ENCODE measurements around the gene UNC5CL.

Gene UNC5CL

DNA sequence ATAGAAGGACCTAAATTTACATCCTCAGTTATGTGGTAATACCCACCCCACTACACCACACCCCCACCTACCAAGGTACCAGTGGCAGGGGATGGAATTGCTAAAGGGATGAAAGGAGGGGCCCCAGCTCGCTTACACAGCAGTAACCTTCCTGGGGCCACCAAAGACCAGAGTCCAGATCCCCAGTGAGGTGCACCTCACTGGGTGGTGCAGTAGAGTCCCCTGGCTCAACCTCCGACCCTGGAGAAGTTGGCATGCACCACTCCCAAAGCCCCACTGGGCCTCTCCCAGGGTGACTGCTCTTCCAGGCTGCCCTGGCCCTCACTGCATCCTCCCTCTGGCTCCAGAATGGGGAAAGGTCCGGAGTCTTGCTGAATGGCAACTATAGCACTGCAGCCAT lies 816 bp downstream of the UNC5CL start:
- H3K9me3 ChIP-seq (ENCODE audit: insufficient read depth, low read length) = no peaks in the 10 kb centered on the region
- TF ChIP-seq SUZ12 (IDR thresholded peaks at IDR 0.05; ENCODE audit: extremely low read depth, insufficient read depth, insufficient read length) = no peak
- H3K36me3 ChIP-seq (ENCODE audit: insufficient read depth, insufficient read length, low read length) = no peaks in the 10 kb centered on the region
- no peaks in the 10 kb centered on the region for H3K27me3 ChIP-seq (ENCODE audit: insufficient read depth, insufficient read length)
- H3K4me3 ChIP-seq (ENCODE audit: insufficient read length, low read depth) = no peak overlapping the region
- no peak for DNase-seq (ENCODE audit: low read depth, low spot score)
- peaks cover 2% of the 10 kb centered on the region for H3K4me1 ChIP-seq (ENCODE audit: insufficient read depth, insufficient read length)
- no peak overlapping the region for H3K9ac ChIP-seq (ENCODE audit: insufficient read length, low read depth)

GRCh38 chr6:41037107-41037900 lies 1.7 kb downstream of the UNC5CL start:
- DNase-seq (ENCODE audit: low read depth, low spot score) = no peak
- H3K27me3 ChIP-seq (ENCODE audit: insufficient read depth, insufficient read length) = no peaks in the 10 kb centered on the region
- no peak overlapping the region for H3K9ac ChIP-seq (ENCODE audit: insufficient read length, low read depth)
- no peak overlapping the region for H3K4me3 ChIP-seq (ENCODE audit: insufficient read length, low read depth)
- TF ChIP-seq YY1 (IDR thresholded peaks at IDR 0.05; ENCODE audit: insufficient read depth, insufficient read length) = no peak
- TF ChIP-seq ZNF274 (IDR thresholded peaks at IDR 0.05; ENCODE audit: low read depth, low read length) = no peak
- TF ChIP-seq SUZ12 (IDR thresholded peaks at IDR 0.05; ENCODE audit: extremely low read depth, insufficient read depth, insufficient read length) = no peak
- H3K9me3 ChIP-seq (ENCODE audit: insufficient read depth, low read length) = no peaks in the 10 kb centered on the region
- H3K36me3 ChIP-seq (ENCODE audit: insufficient read depth, insufficient read length, low read length) = no peaks in the 10 kb centered on the region
- H3K4me1 ChIP-seq (ENCODE audit: insufficient read depth, insufficient read length) = peaks cover 2% of the 10 kb centered on the region

GRCh38 chr6:41036601-41037000 lies 2.4 kb downstream of the UNC5CL start:
- no peak overlapping the region for H3K9ac ChIP-seq (ENCODE audit: insufficient read length, low read depth)
- no peak for TF ChIP-seq SUZ12 (IDR thresholded peaks at IDR 0.05; ENCODE audit: extremely low read depth, insufficient read depth, insufficient read length)
- no peak for TF ChIP-seq YY1 (IDR thresholded peaks at IDR 0.05; ENCODE audit: insufficient read depth, insufficient read length)
- TF ChIP-seq ZNF274 (IDR thresholded peaks at IDR 0.05; ENCODE audit: low read depth, low read length) = no peak
- no peaks in the 10 kb centered on the region for H3K9me3 ChIP-seq (ENCODE audit: insufficient read depth, low read length)

DNA sequence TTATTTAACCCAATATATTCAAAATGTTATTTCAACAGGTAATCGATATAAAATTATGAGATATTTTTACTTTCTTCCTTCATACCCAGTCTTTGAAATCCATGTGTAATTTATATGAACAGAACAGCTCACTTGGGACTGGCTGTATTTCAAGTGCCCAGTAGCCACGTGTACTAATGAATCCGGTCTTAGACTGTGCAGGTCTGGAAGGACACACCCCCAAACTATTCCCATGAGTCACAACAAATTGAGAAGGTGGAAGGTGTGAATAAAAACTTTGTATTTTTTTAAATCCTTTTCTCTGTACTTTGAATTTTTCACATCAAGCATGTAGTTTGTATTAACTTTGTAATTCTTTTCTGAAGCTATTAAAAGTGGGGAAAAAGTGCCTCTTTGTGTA lies 2.8 kb downstream of the UNC5CL start:
- no peak overlapping the region for H3K9ac ChIP-seq (ENCODE audit: insufficient read length, low read depth)
- H3K9me3 ChIP-seq (ENCODE audit: insufficient read depth, low read length) = no peaks in the 10 kb centered on the region
- TF ChIP-seq ZNF274 (IDR thresholded peaks at IDR 0.05; ENCODE audit: low read depth, low read length) = no peak
- no peak for TF ChIP-seq SUZ12 (IDR thresholded peaks at IDR 0.05; ENCODE audit: extremely low read depth, insufficient read depth, insufficient read length)
- no peak for TF ChIP-seq YY1 (IDR thresholded peaks at IDR 0.05; ENCODE audit: insufficient read depth, insufficient read length)
- no peak for DNase-seq (ENCODE audit: low read depth, low spot score)
- H3K4me1 ChIP-seq (ENCODE audit: insufficient read depth, insufficient read length) = peaks cover 2% of the 10 kb centered on the region
- no peaks in the 10 kb centered on the region for H3K27me3 ChIP-seq (ENCODE audit: insufficient read depth, insufficient read length)
- H3K4me3 ChIP-seq (ENCODE audit: insufficient read length, low read depth) = no peak overlapping the region
- H3K36me3 ChIP-seq (ENCODE audit: insufficient read depth, insufficient read length, low read length) = no peaks in the 10 kb centered on the region

More at GRCh38 chr6:41036601-41037000, 2.4 kb downstream of the UNC5CL start:
- Histone ChIP-seq H3K4me3 (ENCODE audit: insufficient read length, low read depth) (no peak overlapping the region), H3K36me3 (ENCODE audit: insufficient read depth, insufficient read length, low read length) (no peaks in the 10 kb centered on the region), H3K27me3 (ENCODE audit: insufficient read depth, insufficient read length) (no peaks in the 10 kb centered on the region), H3K4me1 (ENCODE audit: insufficient read depth, insufficient read length) (peaks cover 2% of the 10 kb centered on the region)
- no peak for DNase-seq (ENCODE audit: low read depth, low spot score)

GRCh38 chr6:41033776-41034175 lies 5.2 kb downstream of the UNC5CL start:
- H3K9ac ChIP-seq (ENCODE audit: insufficient read length, low read depth) = no peak overlapping the region
- H3K4me1 ChIP-seq (ENCODE audit: insufficient read depth, insufficient read length) = no peaks in the 10 kb centered on the region
- no peaks in the 10 kb centered on the region for H3K36me3 ChIP-seq (ENCODE audit: insufficient read depth, insufficient read length, low read length)
- H3K4me3 ChIP-seq (ENCODE audit: insufficient read length, low read depth) = no peak overlapping the region
- H3K27me3 ChIP-seq (ENCODE audit: insufficient read depth, insufficient read length) = no peaks in the 10 kb centered on the region
- no peaks in the 10 kb centered on the region for H3K9me3 ChIP-seq (ENCODE audit: insufficient read depth, low read length)
- DNase-seq (ENCODE audit: low read depth, low spot score) = no peak
- TF ChIP-seq SUZ12 (IDR thresholded peaks at IDR 0.05; ENCODE audit: extremely low read depth, insufficient read depth, insufficient read length) (no peak), ZNF274 (IDR thresholded peaks at IDR 0.05; ENCODE audit: low read depth, low read length) (no peak), YY1 (IDR thresholded peaks at IDR 0.05; ENCODE audit: insufficient read depth, insufficient read length) (no peak)

DNA sequence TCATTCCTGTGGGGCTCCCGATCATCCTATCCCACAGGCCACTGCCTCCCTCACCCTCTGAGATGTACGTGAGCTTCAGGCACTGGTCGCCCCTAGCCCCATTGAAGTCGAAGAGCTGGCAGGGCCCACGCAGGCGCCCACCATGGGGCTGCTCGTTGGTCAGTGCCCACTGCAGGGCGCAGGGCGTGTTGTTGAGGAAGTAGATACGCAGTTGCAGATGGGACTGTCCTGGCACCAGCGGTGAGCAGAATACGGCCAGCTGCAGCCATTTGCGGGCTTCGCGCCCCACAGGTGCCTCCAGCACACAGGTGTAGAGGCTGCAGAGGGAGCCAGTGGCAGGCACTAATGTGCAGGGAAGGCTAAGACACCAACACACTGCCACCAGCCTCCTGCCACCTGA lies 6.2 kb downstream of the UNC5CL start:
- no peak overlapping the region for H3K4me3 ChIP-seq (ENCODE audit: insufficient read length, low read depth)
- H3K9ac ChIP-seq (ENCODE audit: insufficient read length, low read depth) = no peak overlapping the region
- TF ChIP-seq ZNF274 (IDR thresholded peaks at IDR 0.05; ENCODE audit: low read depth, low read length) (no peak), SUZ12 (IDR thresholded peaks at IDR 0.05; ENCODE audit: extremely low read depth, insufficient read depth, insufficient read length) (no peak), YY1 (IDR thresholded peaks at IDR 0.05; ENCODE audit: insufficient read depth, insufficient read length) (no peak)
- no peak for DNase-seq (ENCODE audit: low read depth, low spot score)
- H3K27me3 ChIP-seq (ENCODE audit: insufficient read depth, insufficient read length) = no peaks in the 10 kb centered on the region
- no peaks in the 10 kb centered on the region for H3K36me3 ChIP-seq (ENCODE audit: insufficient read depth, insufficient read length, low read length)
- H3K9me3 ChIP-seq (ENCODE audit: insufficient read depth, low read length) = no peaks in the 10 kb centered on the region
- no peaks in the 10 kb centered on the region for H3K4me1 ChIP-seq (ENCODE audit: insufficient read depth, insufficient read length)

- TF ChIP-seq SUZ12 (IDR thresholded peaks at IDR 0.05; ENCODE audit: extremely low read depth, insufficient read depth, insufficient read length) = no peak
- peak overlapping the region; percentile 97 for H3K9ac ChIP-seq (ENCODE audit: insufficient read length, low read depth)
- H3K9me3 ChIP-seq (ENCODE audit: insufficient read depth, low read length) = no peaks in the 10 kb centered on the region
- peak overlapping the region; percentile 75 for H3K4me3 ChIP-seq (ENCODE audit: insufficient read length, low read depth)
- DNase-seq (ENCODE audit: low read depth, low spot score) = no peak
- H3K27me3 ChIP-seq (ENCODE audit: insufficient read depth, insufficient read length) = no peaks in the 10 kb centered on the region
- H3K36me3 ChIP-seq (ENCODE audit: insufficient read depth, insufficient read length, low read length) = peaks cover 17% of the 10 kb centered on the region
- no peaks in the 10 kb centered on the region for H3K4me1 ChIP-seq (ENCODE audit: insufficient read depth, insufficient read length)
Observed at GRCh38 chr6:41028561-41029412, 10.2 kb downstream of the UNC5CL start.

Measured in NT2/D1 (cell line).